Liver (tissue), 3 donors: ENCODE measurements around the gene TBC1D9.

Experiments used
- CTCF ChIP-seq: fragments of 150-350 bp; IDR thresholded peaks from 2 replicates; pipeline ENCODE4 v1.5.1; 2017; ENCODE audit warnings: improper control_type of control experiment, low read depth, low read length; ENCODE audit not compliant: missing input control
- EGR1 ChIP-seq, 2 donors: IDR thresholded peaks; 2 replicates each; pipeline ENCODE4 v1.6.1; 2016 to 2018; ENCODE audit warnings: antibody characterized with exemption in 2 of 2, low read depth in 2 of 2
- FOXA1 ChIP-seq: IDR thresholded peaks from 2 replicates; pipeline ENCODE4 v1.6.1; 2016; ENCODE audit warnings: antibody characterized with exemption
- MAX ChIP-seq: IDR thresholded peaks from 2 replicates; pipeline ENCODE4 v1.6.1; 2016; ENCODE audit warnings: antibody characterized with exemption
- RAD21 ChIP-seq, 2 donors: IDR thresholded peaks; 2 replicates each; pipeline ENCODE4 v1.6.1; 2016; ENCODE audit warnings: antibody characterized with exemption in 2 of 2, mild to moderate bottlenecking in 2 of 2
- RXRA ChIP-seq, 2 donors: IDR thresholded peaks; 2 replicates each; pipeline ENCODE4 v1.6.1; 2017 to 2018; ENCODE audit warnings: antibody characterized with exemption in 2 of 2, mild to moderate bottlenecking in 1 of 2
- donor health status: healthy.
- donor health status: healthy.

- TF ChIP-seq CTCF: no peak
- no peak for TF ChIP-seq RAD21 (IDR thresholded peaks at IDR 0.05)
- TF ChIP-seq MAX: no peak
- no peak for TF ChIP-seq FOXA1
- no peak for TF ChIP-seq RXRA (IDR thresholded peaks at IDR 0.05)
- TF ChIP-seq EGR1 (IDR thresholded peaks at IDR 0.05; ENCODE audit: low read depth in 2 of 2): no peak
These were observed 60.7 kb downstream of the TBC1D9 start for GRCh38 chr4:140695483-140695882.
